IMR-90 (cell line): ENCODE results near the gene IL19. TPM values are rescaled to one million over a fixed set of nuclear protein-coding genes. Genes with fewer than 3 reads are reported as not detected.
A peak's percentile ranks its signal among the peaks of the same experiment; 100 is the strongest.

Experiments used
- ATAC-seq: fragments of 200-7000 bp; cut with Tn5 transposase; 2 replicates; pipeline ENCODE4 v1.9.1; 2020; ENCODE audit warnings: low read depth, mild to moderate bottlenecking, moderate library complexity
- BruUV-seq: library from RNA; stranded (reverse); fragments of 400-500 nt; replicated peaks from 2 replicates; lab custom pipeline; 2021; lab: Mats Ljungman, UMichigan
- CTCF ChIA-PET: fragments of 300-600 bp; formaldehyde crosslinking; extraction: SDS; loops from one replicate; lab custom pipeline; 2021; ENCODE audit warnings: antibody characterized with exemption; lab: Yijun Ruan, JAX
- POLR2A ChIA-PET: fragments of 300-600 bp; sonication (Branson Sonifier 250); formaldehyde crosslinking; loops from one replicate; lab custom pipeline; 2022; ENCODE audit warnings: antibody characterized with exemption; ENCODE audit not compliant: unreplicated experiment; lab: Charles Lee
- DNase-seq: peaks from one replicate; pipeline ENCODE4 v3.0.0; 2013
- H2AFZ ChIP-seq: replicated peaks from 2 replicates; pipeline ENCODE3; 2013; ENCODE audit warnings: low read length, mild to moderate bottlenecking; ENCODE audit not compliant: poor library complexity
- H2AK5ac ChIP-seq: 2 replicates; pipeline ENCODE4 v1.6.1; 2013; ENCODE audit warnings: low read depth, low read length, inconsistent platforms
- H2AK9ac ChIP-seq: replicated peaks from 2 replicates; pipeline ENCODE3; 2013; ENCODE audit warnings: mild to moderate bottlenecking, low read depth, low read length, moderate library complexity; ENCODE audit not compliant: poor library complexity
- H2BK120ac ChIP-seq: 2 replicates; pipeline ENCODE4 v1.6.1; 2013; ENCODE audit warnings: low read depth, low read length, inconsistent platforms
- H2BK15ac ChIP-seq: 3 replicates; pipeline ENCODE4 v1.6.1; 2013; ENCODE audit warnings: low read depth, low read length, inconsistent platforms
- H2BK20ac ChIP-seq: 2 replicates; pipeline ENCODE4 v1.6.1; 2013; ENCODE audit warnings: low read depth, mild to moderate bottlenecking, inconsistent platforms, low read length, moderate library complexity
- H2BK5ac ChIP-seq: 2 replicates; pipeline ENCODE4 v1.6.1; 2013; ENCODE audit warnings: mild to moderate bottlenecking, low read depth, low read length, inconsistent platforms; ENCODE audit not compliant: poor library complexity, severe bottlenecking
- H3K14ac ChIP-seq: replicated peaks from 2 replicates; pipeline ENCODE4 v1.6.1; 2013; ENCODE audit warnings: low read depth, low read length, inconsistent platforms
- H3K18ac ChIP-seq: 2 replicates; pipeline ENCODE4 v1.6.1; 2013; ENCODE audit warnings: low read depth, low read length, control low read depth
- H3K23ac ChIP-seq: 2 replicates; pipeline ENCODE4 v1.6.1; 2013; ENCODE audit warnings: low read depth, low read length, inconsistent platforms
- H3K27ac ChIP-seq: 2 replicates; pipeline ENCODE4 v1.5.1; 2013; ENCODE audit warnings: mild to moderate bottlenecking, control low read depth, low read length; ENCODE audit not compliant: insufficient read depth
- H3K27me3 ChIP-seq: 2 replicates; pipeline ENCODE4 v1.6.1; 2013; ENCODE audit warnings: low read length; ENCODE audit not compliant: control insufficient read depth, insufficient read depth
- H3K36me3 ChIP-seq: 2 replicates; pipeline ENCODE4 v1.6.1; 2013; ENCODE audit warnings: low read length, mixed read lengths; ENCODE audit not compliant: control insufficient read depth, insufficient read depth
- H3K4ac ChIP-seq: 2 replicates; pipeline ENCODE4 v1.6.1; 2013; ENCODE audit warnings: low read depth, low read length, inconsistent platforms
- H3K4me1 ChIP-seq: 2 replicates; pipeline ENCODE4 v1.6.1; 2013; ENCODE audit warnings: low read length, mixed read lengths; ENCODE audit not compliant: control insufficient read depth, insufficient read depth
- H3K4me2 ChIP-seq: 2 replicates; pipeline ENCODE4 v1.6.1; 2013; ENCODE audit warnings: low read depth, mild to moderate bottlenecking, control low read depth, low read length, moderate library complexity
- H3K4me3 ChIP-seq: 2 replicates; pipeline ENCODE4 v1.5.1; 2013; ENCODE audit warnings: low read depth, mild to moderate bottlenecking, control low read depth, low read length, moderate library complexity; ENCODE audit not compliant: insufficient read depth
- H3K56ac ChIP-seq: 2 replicates; pipeline ENCODE4 v1.6.1; 2013; ENCODE audit warnings: low read length, inconsistent platforms; ENCODE audit not compliant: insufficient read depth; ENCODE audit errors: extremely low read depth
- H3K79me1 ChIP-seq, 2 experiments: 2 replicates each; pipeline ENCODE4 v1.6.1; 2013; ENCODE audit warnings: low read length in 2 of 2, inconsistent platforms in 1 of 2, low read depth in 1 of 2
- H3K9ac ChIP-seq: 2 replicates; pipeline ENCODE4 v1.6.1; 2013; ENCODE audit warnings: low read depth, low read length, control low read depth
- H3K9me1 ChIP-seq: 2 replicates; pipeline ENCODE4 v1.6.1; 2013; ENCODE audit warnings: low read length, inconsistent platforms; ENCODE audit not compliant: insufficient read depth
- H3K9me3 ChIP-seq: 2 replicates; pipeline ENCODE4 v1.6.1; 2013; ENCODE audit warnings: low read length; ENCODE audit not compliant: control insufficient read depth, insufficient read depth
- H4K20me1 ChIP-seq: 2 replicates; pipeline ENCODE4 v1.6.1; 2013; ENCODE audit warnings: low read length, inconsistent platforms; ENCODE audit not compliant: insufficient read depth
- H4K5ac ChIP-seq: 2 replicates; pipeline ENCODE4 v1.6.1; 2013; ENCODE audit warnings: mild to moderate bottlenecking, low read depth, low read length, control low read depth
- H4K8ac ChIP-seq, 2 experiments: 2 replicates each; pipeline ENCODE4 v1.6.1; 2013; ENCODE audit warnings: low read depth in 2 of 2, low read length in 2 of 2, control low read depth in 1 of 2, inconsistent platforms in 1 of 2
- H4K91ac ChIP-seq: 2 replicates; pipeline ENCODE4 v1.6.1; 2013; ENCODE audit warnings: low read depth, low read length, inconsistent platforms; ENCODE audit not compliant: insufficient read depth
- BHLHE40 ChIP-seq: fragments of 150-350 bp; IDR thresholded peaks from 2 replicates; pipeline ENCODE4 v1.6.1; 2016; ENCODE audit warnings: mild to moderate bottlenecking, low read depth, low read length
- POLR2A ChIP-seq: IDR thresholded peaks from 2 replicates; pipeline ENCODE4 v1.6.1; 2012; ENCODE audit warnings: mild to moderate bottlenecking, low read depth, low read length
- SMC3 ChIP-seq: fragments of 150-350 bp; IDR thresholded peaks from 2 replicates; pipeline ENCODE4 v1.6.1; 2016; ENCODE audit warnings: low read depth, mild to moderate bottlenecking, antibody characterized with exemption, low read length, moderate library complexity
- WGBS, 2 experiments: methylation state at CpG; one replicate each; pipeline versions ENCODE4 v1.1.5 to v1.1.7; 2013; ENCODE audit warnings: missing lambda C conversion rate in 2 of 2; ENCODE audit not compliant: insufficient read length in 1 of 2; ENCODE audit errors: extremely low coverage in 2 of 2; 5-methylcytosine and 5-hydroxymethylcytosine counted together
- dilution Hi-C: fragments of 300-500 bp; cut with HindIII; formaldehyde crosslinking; loops from one replicate; pipeline ENCODE4 v1.14.3; 2018; ENCODE audit warnings: low sequenced_read_pairs; ENCODE audit not compliant: unreplicated experiment
- in situ Hi-C: fragments of 300-500 bp; cut with MboI; formaldehyde crosslinking; loops from 3 replicates; pipeline ENCODE4 v1.14.3; 2019; ENCODE audit warnings: low sequenced_read_pairs, inconsistent platforms, mixed read lengths
- intact Hi-C: fragments of 100-400 bp; cut with micrococcal nuclease; formaldehyde crosslinking; loops from 2 replicates; pipeline ENCODE4 v1.10.0; 2022
- polyA plus RNA-seq, 3 experiments: library from polyadenylated mRNA; depleted of rRNA; stranded (reverse); fragments of >200 nt; gene quantifications; 2 replicates each; pipeline ENCODE4 v1.2.3, GENCODE V29; 2012; ENCODE audit warnings: low replicate concordance in 1 of 3
- total RNA-seq: library from RNA; depleted of rRNA; stranded (reverse); fragments of >200 nt; gene quantifications from 2 replicates; pipeline ENCODE4 v1.2.3, GENCODE V29; 2012
- TF ChIP-seq, protein P1 (sequence below): conservative IDR thresholded peaks from 2 replicates; pipeline ENCODE4 v1.5.1; 2012; ENCODE audit warnings: mild to moderate bottlenecking, low read depth, low read length, improper control_type of control experiment

Gene IL19
- total and polyA plus RNA-seq, 2 of the 4 experiments (the other 2 are of a cell fraction) = not detected

DNA sequence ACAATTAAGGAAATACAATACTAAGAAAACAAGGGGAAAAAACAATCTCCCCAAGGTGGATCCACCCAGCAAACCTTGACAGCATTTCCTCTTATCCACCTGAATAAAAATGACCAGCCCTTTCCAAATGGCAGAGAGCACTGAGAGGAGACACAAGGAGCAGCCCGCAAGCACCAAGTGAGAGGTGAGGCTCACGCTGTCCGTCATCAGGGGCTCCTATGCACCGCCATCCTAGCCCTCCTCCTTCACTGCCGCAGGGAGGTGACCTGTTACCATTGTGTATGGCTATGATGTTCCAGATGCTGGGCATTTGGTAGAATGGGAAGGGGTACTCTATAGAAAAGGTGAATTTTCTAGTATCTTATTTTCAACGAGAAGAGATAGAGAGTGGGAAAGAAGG, 63.6 kb downstream of the IL19 start:
- H2BK120ac ChIP-seq = no peak overlapping the region; the same call in 1 of the 2 replicates
- no peak overlapping the region for H2BK15ac ChIP-seq
- H3K27ac ChIP-seq = no peak overlapping the region
- DNase-seq = no peak
- no peaks in the 10 kb centered on the region for H3K79me1 ChIP-seq
- H3K4me2 ChIP-seq = no peak overlapping the region
- no peak overlapping the region for H3K4ac ChIP-seq
- peaks cover 5% of the 10 kb centered on the region; the same call in 1 of the 2 replicates for H3K4me1 ChIP-seq
- TF ChIP-seq, protein P1, sequence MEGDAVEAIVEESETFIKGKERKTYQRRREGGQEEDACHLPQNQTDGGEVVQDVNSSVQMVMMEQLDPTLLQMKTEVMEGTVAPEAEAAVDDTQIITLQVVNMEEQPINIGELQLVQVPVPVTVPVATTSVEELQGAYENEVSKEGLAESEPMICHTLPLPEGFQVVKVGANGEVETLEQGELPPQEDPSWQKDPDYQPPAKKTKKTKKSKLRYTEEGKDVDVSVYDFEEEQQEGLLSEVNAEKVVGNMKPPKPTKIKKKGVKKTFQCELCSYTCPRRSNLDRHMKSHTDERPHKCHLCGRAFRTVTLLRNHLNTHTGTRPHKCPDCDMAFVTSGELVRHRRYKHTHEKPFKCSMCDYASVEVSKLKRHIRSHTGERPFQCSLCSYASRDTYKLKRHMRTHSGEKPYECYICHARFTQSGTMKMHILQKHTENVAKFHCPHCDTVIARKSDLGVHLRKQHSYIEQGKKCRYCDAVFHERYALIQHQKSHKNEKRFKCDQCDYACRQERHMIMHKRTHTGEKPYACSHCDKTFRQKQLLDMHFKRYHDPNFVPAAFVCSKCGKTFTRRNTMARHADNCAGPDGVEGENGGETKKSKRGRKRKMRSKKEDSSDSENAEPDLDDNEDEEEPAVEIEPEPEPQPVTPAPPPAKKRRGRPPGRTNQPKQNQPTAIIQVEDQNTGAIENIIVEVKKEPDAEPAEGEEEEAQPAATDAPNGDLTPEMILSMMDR = no peak
- TF ChIP-seq SMC3 (no peak), POLR2A (no peak), BHLHE40 (no peak)
- no peak overlapping the region for H3K18ac ChIP-seq
- in situ Hi-C loops = no loop called here
- H2AK5ac ChIP-seq = peak overlapping the region; percentile 40; the same call in 1 of the 2 replicates
- no peak overlapping the region for H3K9ac ChIP-seq
- intact Hi-C loops = no loop called here
- no peak overlapping the region for H3K23ac ChIP-seq
- no CpG with 5 or more reads among the region's 6 CpGs for WGBS, 2 experiments
- H3K4me3 ChIP-seq = no peak overlapping the region
- H2AK9ac ChIP-seq = no peak overlapping the region
- H4K91ac ChIP-seq = no peak overlapping the region
- H3K27me3 ChIP-seq = peaks cover 7% of the 10 kb centered on the region
- H3K56ac ChIP-seq = no peak overlapping the region
- H2BK5ac ChIP-seq = no peak overlapping the region
- H3K14ac ChIP-seq = no peak overlapping the region
- no peaks in the 10 kb centered on the region for H3K9me3 ChIP-seq
- dilution Hi-C loops = no loop called here
- H2BK20ac ChIP-seq = no peak overlapping the region
- no peak overlapping the region for H4K5ac ChIP-seq
- ChIA-PET POLR2A (interaction anchor here (0.6 kb wide), 1 partner anchor 69 kb away, joined by 3 read pairs; no protein-coding TSS in a partner anchor), CTCF (no interaction called here)
- H4K8ac ChIP-seq = no peak overlapping the region
- H2AFZ ChIP-seq = no peak overlapping the region
- H3K36me3 ChIP-seq = no peaks in the 10 kb centered on the region
- ATAC-seq = no peak
- peaks cover 6% of the 10 kb centered on the region for H3K9me1 ChIP-seq
- H4K20me1 ChIP-seq = no peaks in the 10 kb centered on the region
- no TSS peak for BruUV-seq
